Measurements from ENCODE around the gene CCDC78.

DNA sequence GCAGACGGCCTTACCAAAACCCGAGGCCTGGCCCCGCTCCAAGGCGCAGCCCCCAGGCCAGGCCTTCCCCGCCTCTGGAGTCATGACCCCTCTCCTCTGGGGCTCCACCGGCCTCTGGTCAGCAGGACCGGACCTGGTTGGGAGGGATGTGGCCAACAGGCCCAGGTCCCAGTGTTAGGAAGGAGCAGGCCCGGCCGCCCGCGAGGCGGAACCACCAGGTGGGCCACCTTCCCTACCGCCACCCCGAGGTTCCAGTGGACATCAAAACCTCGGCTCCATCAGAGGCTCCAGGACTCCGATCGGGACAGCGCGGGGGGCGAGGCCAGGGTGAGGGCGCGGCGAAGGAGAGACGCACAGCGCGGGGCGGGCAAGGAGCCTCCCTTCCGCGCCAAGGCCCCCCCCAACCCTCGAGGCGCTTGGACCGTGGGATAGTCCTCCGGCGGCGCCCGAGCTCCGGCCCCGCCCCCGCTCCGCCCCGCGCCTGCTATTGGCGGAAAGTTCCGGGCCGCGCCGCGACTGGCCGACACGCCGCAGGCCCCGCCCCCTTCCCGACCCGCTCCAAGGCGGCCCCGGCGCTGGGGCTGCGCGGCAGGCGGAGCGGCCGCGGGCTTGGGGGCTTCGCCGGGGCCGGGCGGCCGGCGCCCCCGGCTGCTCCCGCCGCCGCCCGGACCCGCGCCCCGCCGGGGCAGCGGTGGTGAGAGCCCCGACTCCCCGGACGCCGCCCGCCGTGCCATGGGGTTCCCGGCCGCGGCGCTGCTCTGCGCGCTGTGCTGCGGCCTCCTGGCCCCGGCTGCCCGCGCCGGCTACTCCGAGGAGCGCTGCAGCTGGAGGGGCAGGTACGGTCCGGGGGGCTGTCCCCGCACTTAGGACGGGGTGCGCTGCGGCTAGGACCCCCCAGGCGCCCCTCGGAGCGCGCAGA is 11.4 kb downstream of the CCDC78 start, which contains the start of gene METRN:
- TF ChIP-seq, protein P1, sequence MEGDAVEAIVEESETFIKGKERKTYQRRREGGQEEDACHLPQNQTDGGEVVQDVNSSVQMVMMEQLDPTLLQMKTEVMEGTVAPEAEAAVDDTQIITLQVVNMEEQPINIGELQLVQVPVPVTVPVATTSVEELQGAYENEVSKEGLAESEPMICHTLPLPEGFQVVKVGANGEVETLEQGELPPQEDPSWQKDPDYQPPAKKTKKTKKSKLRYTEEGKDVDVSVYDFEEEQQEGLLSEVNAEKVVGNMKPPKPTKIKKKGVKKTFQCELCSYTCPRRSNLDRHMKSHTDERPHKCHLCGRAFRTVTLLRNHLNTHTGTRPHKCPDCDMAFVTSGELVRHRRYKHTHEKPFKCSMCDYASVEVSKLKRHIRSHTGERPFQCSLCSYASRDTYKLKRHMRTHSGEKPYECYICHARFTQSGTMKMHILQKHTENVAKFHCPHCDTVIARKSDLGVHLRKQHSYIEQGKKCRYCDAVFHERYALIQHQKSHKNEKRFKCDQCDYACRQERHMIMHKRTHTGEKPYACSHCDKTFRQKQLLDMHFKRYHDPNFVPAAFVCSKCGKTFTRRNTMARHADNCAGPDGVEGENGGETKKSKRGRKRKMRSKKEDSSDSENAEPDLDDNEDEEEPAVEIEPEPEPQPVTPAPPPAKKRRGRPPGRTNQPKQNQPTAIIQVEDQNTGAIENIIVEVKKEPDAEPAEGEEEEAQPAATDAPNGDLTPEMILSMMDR (IDR thresholded peaks at IDR 0.05; ENCODE audit: low read length), result no peak
- no peak for TF ChIP-seq EZH2phosphoT487 (IDR thresholded peaks at IDR 0.05; ENCODE audit: low read length)
